HG03378 (cell line): Measurements from ENCODE around the gene MMEL1.

Source experiments
- ATAC-seq: cut with Tn5 transposase; IDR thresholded peaks from one replicate; pipeline ENCODE4 v1.9.1; 2021; ENCODE audit warnings: mild to moderate bottlenecking, moderate library complexity; ENCODE audit not compliant: unreplicated experiment

The MMEL1 gene

GRCh38 chr1:2547210-2548067, 85.4 kb downstream of the MMEL1 start:
- ATAC-seq, result no peak

GRCh38 chr1:2546515-2547209, 86.2 kb downstream of the MMEL1 start:
- ATAC-seq, result no peak

DNA sequence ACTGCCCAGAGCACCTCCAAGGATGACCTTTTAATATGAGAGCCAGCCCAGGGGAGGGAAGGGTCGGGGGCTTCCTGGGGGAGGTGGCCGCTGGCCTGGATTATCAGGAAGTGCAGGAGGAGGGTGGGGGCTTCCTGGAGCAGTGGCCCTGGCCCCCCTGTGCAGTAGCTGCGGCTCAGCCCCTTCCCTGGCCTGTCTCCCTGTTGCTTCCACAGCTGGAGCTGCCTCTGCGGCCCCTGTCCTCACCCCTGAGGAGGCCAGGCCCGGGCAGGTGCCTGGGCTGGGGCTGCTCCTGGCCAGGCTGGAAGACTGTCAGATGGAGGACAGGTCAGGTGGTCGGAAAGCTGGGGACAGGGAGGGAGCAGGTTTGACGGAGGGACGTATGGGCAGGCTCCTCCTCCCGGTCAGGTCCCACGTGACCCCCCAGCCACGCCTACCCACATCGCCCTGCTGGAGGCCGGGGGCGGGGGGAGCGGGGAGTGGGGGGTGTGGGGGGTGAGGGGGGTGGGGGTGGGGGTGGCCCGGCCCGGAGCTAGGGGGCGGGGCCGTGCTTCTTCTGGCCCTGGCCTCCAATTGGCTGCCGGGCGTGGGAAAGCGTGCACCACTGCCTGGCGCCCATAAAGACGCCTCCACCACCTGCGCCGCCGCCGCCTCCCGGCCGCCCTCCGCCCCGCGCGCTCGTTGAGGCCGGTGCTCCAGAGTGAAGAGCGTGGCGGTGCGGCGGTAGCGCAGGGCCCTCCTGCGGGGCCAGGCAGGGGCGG, 86.9 kb downstream of the MMEL1 start:
- no peak for ATAC-seq

DNA sequence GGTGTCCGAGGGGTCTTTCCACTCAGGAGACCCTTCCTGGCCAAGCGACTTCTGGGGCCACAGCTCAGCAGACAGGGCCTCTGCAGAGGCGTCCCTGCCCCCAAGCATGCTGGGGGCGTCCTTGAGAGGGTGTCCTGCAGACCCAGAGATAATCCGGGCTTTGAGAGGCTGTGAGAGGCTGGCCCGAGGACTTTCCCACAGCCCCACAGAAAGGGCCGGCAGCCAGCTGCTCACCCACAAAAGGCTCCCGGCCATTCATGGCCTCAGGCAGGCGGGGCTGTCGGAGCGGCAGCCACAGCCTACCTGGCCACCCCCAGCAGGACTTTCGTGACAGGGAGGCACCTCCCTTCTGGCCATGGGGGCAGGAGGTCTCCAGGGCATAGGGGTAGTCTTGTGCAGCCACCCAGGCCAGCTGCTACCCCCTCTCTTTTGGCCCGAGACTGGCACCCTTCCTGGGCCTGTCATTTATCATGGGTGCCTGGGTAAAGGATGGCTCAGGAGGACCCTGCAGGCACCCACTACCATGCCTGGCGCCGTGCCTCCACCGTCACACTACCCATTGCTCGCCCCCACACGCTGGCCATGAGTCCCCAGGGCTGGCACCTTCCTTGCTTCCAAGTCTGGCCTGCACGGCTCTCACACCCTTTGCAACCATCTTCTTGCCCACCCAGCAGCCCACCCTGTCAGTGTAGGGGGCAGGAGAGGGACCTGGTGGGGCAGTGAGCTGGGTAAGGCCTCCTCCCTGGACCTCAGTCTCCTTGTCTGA, 87.8 kb downstream of the MMEL1 start:
- ATAC-seq, result no peak

DNA sequence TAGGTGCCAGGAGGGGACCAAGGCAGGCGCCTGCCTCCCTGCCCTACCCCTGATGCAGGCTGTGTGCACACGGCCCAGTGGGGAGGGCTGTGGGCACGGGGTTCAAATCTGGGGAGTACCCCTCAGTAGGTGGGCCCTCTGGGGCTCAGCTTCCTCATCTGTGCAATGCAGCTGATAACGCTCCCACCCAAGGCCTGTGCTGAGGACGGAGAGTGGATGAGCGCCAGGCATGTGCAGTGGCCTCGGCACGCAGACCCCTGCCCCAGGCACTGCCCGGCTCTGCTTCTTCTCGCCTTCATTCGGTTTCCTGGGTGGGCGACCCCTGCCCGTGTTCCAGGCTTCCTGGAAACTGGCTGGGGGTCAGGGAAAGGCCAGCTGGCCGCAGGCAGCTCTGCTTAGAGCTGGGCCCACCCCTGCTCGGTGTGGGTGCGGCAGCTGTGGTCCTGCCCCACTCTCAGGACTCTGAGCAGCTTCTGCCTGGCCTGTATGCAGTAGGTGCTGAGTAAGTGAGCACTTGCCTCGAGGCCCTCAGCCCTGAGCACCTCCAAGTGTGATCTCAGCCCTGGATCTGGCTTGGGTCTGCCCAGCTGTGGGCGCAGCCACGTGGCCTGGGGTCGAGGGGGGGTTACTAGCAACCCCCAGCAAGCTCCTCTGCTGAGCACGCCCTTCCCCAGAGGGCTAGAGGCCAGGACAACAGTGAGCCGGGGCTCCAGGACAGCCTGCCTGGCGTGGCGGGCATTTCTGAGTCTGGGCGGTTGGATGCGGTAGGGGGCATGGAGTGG, 88.5 kb downstream of the MMEL1 start:
- ATAC-seq, result no peak

GRCh38 chr1:2543543-2544092, 89.2 kb downstream of the MMEL1 start:
- no peak for ATAC-seq

DNA sequence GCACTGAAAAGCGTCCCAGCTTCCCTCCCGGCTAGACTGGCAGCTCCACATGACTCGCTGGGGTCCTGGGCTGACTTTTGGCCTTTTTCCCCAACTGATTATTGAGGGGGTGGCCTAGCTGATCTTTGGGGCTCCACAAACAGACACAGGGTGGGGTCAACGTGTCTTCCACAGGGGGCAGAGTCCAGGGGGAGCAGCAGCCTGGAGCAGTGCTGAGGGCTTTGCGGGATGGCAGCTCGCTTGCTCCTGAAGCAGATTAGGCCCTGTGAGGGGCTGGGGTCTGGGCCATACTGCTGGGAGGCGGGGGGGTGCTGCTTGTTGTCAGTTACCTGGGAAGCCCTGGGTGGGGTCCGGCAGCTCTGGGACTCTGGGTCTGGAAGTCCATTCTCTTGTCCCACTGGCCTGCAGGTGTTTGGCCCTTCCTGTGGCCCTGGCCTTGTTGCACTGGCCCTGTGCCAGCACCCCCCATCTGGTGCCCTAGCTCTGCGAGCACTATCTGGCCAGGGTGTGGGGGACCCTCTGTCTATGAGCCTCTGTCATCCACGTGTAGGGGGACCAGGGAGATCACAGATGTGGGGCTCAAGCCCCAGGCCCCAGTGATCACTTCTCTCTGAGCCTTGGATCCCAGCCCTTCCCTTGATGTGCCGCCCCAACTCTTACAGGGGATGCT, 90.4 kb downstream of the MMEL1 start:
- no peak for ATAC-seq

DNA sequence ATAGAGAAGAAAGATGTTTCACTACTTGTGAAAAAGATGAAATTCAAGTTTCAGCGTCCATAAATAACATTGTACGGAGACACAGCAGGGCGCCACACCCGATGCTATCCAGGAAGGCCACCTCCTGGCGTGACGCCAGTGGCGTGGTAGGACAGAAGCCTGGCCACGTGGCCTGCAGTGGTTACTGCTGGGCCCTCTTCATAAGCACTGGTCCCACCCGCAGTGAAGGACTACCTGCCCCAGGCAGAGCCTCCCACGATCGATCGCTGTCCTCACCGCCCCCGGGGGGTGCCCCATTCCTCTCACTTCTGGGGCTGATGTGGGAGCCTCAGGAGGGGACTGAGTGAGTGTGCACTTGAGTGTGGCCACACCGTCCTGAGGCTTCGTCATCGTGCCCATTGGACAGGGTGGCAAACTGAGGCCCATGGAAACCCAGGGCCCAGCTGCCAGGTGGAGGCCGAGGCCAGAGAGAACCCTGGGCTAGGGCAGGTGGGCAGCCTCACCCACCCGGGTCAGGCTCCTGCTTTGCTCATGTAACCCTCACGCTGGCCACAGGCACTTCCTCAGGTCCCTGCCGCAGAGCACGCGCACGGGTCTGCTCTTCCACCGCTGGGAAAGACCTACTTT, 91.1 kb downstream of the MMEL1 start:
- ATAC-seq, result no peak

DNA sequence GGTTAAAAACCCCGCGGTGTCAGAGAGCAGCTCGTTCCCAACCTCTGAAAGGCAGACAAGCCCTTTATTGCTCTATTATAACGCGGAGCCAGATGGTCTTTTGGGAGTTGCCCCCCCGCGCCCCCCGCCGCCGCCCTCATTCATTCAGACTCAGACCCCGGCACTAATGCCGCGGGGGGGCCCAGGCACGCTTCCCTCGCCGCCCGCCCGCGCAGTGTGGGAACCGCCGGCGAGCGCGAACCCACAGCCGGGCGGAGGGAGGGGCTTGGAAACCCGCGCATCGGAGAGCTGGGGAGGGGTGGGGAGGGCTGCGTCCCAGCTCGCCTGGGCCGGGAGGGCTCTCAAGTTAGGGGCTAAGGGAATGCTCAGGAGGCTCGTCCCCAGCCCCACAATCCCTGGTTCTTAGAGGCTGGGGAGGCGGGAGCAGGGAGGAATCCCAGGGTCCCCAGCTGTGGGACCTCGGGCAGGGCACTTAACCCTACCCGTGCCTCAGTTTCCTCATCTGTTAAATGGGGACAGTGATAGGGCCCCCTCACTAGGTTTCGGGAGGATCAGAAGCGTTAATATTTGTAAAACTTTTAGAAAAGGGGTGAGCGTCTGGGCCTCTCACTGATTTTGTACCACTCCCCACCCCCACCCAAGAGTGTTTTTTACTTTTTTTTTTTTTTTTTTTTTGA, 91.9 kb downstream of the MMEL1 start:
- no peak for ATAC-seq
